OCI-LY1 (cell line): ENCODE data around the gene SYNE1.

Experiments
- H2AFZ ChIP-seq: fragments of 200-600 bp; sonication (generic), shearing (Covaris generic); 2 replicates; pipeline ENCODE4 v1.6.0; 2014; ENCODE audit warnings: antibody characterized with exemption, mild to moderate bottlenecking, low read length
- H3F3A ChIP-seq: fragments of 200-600 bp; sonication (generic), shearing (Covaris generic); 2 replicates; pipeline ENCODE4 v1.6.0; 2014; ENCODE audit warnings: mild to moderate bottlenecking, antibody characterized with exemption, low read length, moderate library complexity; ENCODE audit not compliant: insufficient read depth
- H3K27ac ChIP-seq: fragments of 200-600 bp; sonication (generic); 2 replicates; pipeline ENCODE4 v1.5.1; 2014; ENCODE audit warnings: low read length, mixed run types, mild to moderate bottlenecking, low read depth; ENCODE audit not compliant: poor library complexity, severe bottlenecking
- H3K27me3 ChIP-seq: fragments of 200-600 bp; sonication (generic); 2 replicates; pipeline ENCODE4 v1.6.0; 2014; ENCODE audit warnings: antibody characterized with exemption, mild to moderate bottlenecking, low read length, moderate library complexity; ENCODE audit not compliant: insufficient read depth
- H3K36me3 ChIP-seq: fragments of 200-600 bp; sonication (generic); 2 replicates; pipeline ENCODE4 v1.6.1; 2014; ENCODE audit warnings: mild to moderate bottlenecking, antibody characterized with exemption, low read length, moderate library complexity, mixed read lengths; ENCODE audit not compliant: insufficient read depth
- H3K4me1 ChIP-seq: fragments of 200-600 bp; sonication (generic); 2 replicates; pipeline ENCODE4 v1.5.1; 2014; ENCODE audit warnings: mild to moderate bottlenecking, low read length, moderate library complexity; ENCODE audit not compliant: insufficient read depth, severe bottlenecking
- H3K4me2 ChIP-seq: fragments of 200-600 bp; sonication (generic), shearing (Covaris generic); 2 replicates; pipeline ENCODE4 v1.6.1; 2014; ENCODE audit warnings: low read length
- H3K4me3 ChIP-seq: fragments of 200-600 bp; sonication (generic); 2 replicates; pipeline ENCODE4 v1.5.1; 2014; ENCODE audit warnings: low read length, low read depth, mild to moderate bottlenecking, mixed read lengths; ENCODE audit not compliant: poor library complexity, severe bottlenecking
- H3K79me2 ChIP-seq: fragments of 200-600 bp; shearing (Covaris generic); 2 replicates; pipeline ENCODE4 v1.6.1; 2016; ENCODE audit warnings: mixed run types, low read length, mixed read lengths; ENCODE audit not compliant: insufficient read depth
- H3K9ac ChIP-seq: fragments of 200-600 bp; sonication (generic), shearing (Covaris generic); 2 replicates; pipeline ENCODE4 v1.6.1; 2014; ENCODE audit warnings: mild to moderate bottlenecking, low read length, mixed read lengths
- H3K9me2 ChIP-seq: fragments of 200-600 bp; sonication (generic), shearing (Covaris generic); 2 replicates; pipeline ENCODE4 v1.6.1; 2014; ENCODE audit warnings: low read depth, mild to moderate bottlenecking, low read length, mixed read lengths
- H3K9me3 ChIP-seq: fragments of 200-600 bp; shearing (Covaris generic); 2 replicates; pipeline ENCODE4 v1.6.1; 2014; ENCODE audit warnings: low read length, mixed read lengths
- H4K20me1 ChIP-seq: fragments of 200-600 bp; sonication (generic), shearing (Covaris generic); 2 replicates; pipeline ENCODE4 v1.6.0; 2016; ENCODE audit warnings: mild to moderate bottlenecking, low read length; ENCODE audit not compliant: insufficient read depth
- CTCF ChIP-seq: fragments of 200-600 bp; sonication (generic), shearing (Covaris generic); IDR thresholded peaks from 2 replicates; pipeline ENCODE4 v1.5.1; 2017; ENCODE audit warnings: mild to moderate bottlenecking, antibody characterized with exemption, low read length, moderate library complexity, mixed read lengths
- EZH2 ChIP-seq: fragments of 200-600 bp; sonication (generic), shearing (Covaris generic); IDR thresholded peaks from 2 replicates; pipeline ENCODE4 v1.8.0; 2017; ENCODE audit warnings: borderline replicate concordance, mixed run types, mild to moderate bottlenecking, antibody characterized with exemption, low read length, moderate library complexity, mixed read lengths

The SYNE1 gene

GRCh38 chr6:152223636-152224035 is 413.5 kb downstream of the SYNE1 start:
- peaks cover 71% of the 10 kb centered on the region for H3K36me3 ChIP-seq
- H3K27me3 ChIP-seq = no peaks in the 10 kb centered on the region
- H2AFZ ChIP-seq = no peak overlapping the region
- no peaks in the 10 kb centered on the region for H4K20me1 ChIP-seq
- no peak for TF ChIP-seq EZH2
- no peak for TF ChIP-seq CTCF
- no peaks in the 10 kb centered on the region for H3K79me2 ChIP-seq
- no peaks in the 10 kb centered on the region for H3K4me1 ChIP-seq
- no peak overlapping the region for H3K9ac ChIP-seq
- no peak overlapping the region for H3K27ac ChIP-seq
- H3K9me2 ChIP-seq = no peaks in the 10 kb centered on the region
- no peaks in the 10 kb centered on the region for H3F3A ChIP-seq
- H3K9me3 ChIP-seq = peaks cover 16% of the 10 kb centered on the region
- H3K4me2 ChIP-seq = no peak overlapping the region
- H3K4me3 ChIP-seq = no peak overlapping the region

- no peaks in the 10 kb centered on the region for H3K4me1 ChIP-seq
- no peaks in the 10 kb centered on the region for H3K27me3 ChIP-seq
- H4K20me1 ChIP-seq = no peaks in the 10 kb centered on the region
- no peak for TF ChIP-seq EZH2
- no peak for TF ChIP-seq CTCF
- peaks cover 78% of the 10 kb centered on the region for H3K36me3 ChIP-seq
- H3K79me2 ChIP-seq = no peaks in the 10 kb centered on the region
- H3K9ac ChIP-seq = no peak overlapping the region
- peaks cover 16% of the 10 kb centered on the region for H3K9me3 ChIP-seq
- H3K4me3 ChIP-seq = no peak overlapping the region
- H3F3A ChIP-seq = no peaks in the 10 kb centered on the region
- H3K9me2 ChIP-seq = no peaks in the 10 kb centered on the region
- H3K27ac ChIP-seq = no peak overlapping the region
- no peak overlapping the region for H3K4me2 ChIP-seq
- no peak overlapping the region for H2AFZ ChIP-seq
Measured at GRCh38 chr6:152221806-152222628, 415.1 kb downstream of the SYNE1 start.

DNA sequence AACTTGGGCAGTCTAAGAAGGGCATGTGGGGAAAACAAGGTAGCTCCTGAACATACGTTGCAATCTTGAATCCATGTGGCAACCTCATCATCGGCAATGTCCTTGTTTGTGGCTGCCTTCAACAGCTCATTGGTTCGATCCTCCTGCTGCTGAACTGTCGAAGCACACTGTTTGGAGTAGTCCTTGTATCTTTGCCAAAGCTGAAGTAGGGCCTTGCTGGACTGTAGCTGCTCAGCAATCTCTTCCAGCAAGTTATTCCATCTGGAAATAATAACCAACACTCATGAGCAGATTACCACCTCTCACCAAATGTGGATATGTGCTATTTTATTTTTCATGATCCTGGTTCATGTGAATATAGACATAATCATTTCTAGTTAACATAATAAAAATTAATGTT is 416.4 kb downstream of the SYNE1 start:
- peaks cover 84% of the 10 kb centered on the region for H3K36me3 ChIP-seq

More for the DNA sequence above, 416.4 kb downstream of the SYNE1 start:
- TF ChIP-seq CTCF (no peak), EZH2 (no peak)
- H3K4me1 ChIP-seq = no peaks in the 10 kb centered on the region
- H3K27ac ChIP-seq = no peak overlapping the region
- H3K79me2 ChIP-seq = no peaks in the 10 kb centered on the region
- H2AFZ ChIP-seq = no peak overlapping the region
- H4K20me1 ChIP-seq = no peaks in the 10 kb centered on the region
- peaks cover 16% of the 10 kb centered on the region for H3K9me3 ChIP-seq
- H3K27me3 ChIP-seq = no peaks in the 10 kb centered on the region
- no peak overlapping the region for H3K4me2 ChIP-seq
- H3K9ac ChIP-seq = no peak overlapping the region
- H3F3A ChIP-seq = no peaks in the 10 kb centered on the region
- no peak overlapping the region for H3K4me3 ChIP-seq
- no peaks in the 10 kb centered on the region for H3K9me2 ChIP-seq
